HG03432 (cell line): ENCODE data around the gene GIMAP4.
"Not testable (repeated sequence)": the region's sequence is repeated elsewhere in the genome, so short reads cannot be mapped to it uniquely, and the experiment has no call there.

Experiments used
- ATAC-seq: cut with Tn5 transposase; IDR thresholded peaks from one replicate; pipeline ENCODE4 v1.9.1; 2021; ENCODE audit warnings: mild to moderate bottlenecking, moderate library complexity; ENCODE audit not compliant: unreplicated experiment

The GIMAP4 gene

GRCh38 chr7:150567169-150567568 is at the start of gene GIMAP4:
Gene GIMAP4, plus strand, starts transcription at chr7:150567390. Its CDS starts 2,512 bp downstream, at chr7:150569902.
- no peak for ATAC-seq

- ATAC-seq = no peak
Observed at GRCh38 chr7:150519310-150519709, 47.9 kb upstream of the GIMAP4 start.

- no peak for ATAC-seq
Observed at GRCh38 chr7:150520145-150520544, 47.0 kb upstream of the GIMAP4 start.

GRCh38 chr7:150522931-150523330 is 44.3 kb upstream of the GIMAP4 start:
- ATAC-seq = not testable (repeated sequence)

- ATAC-seq = no peak
Observed at GRCh38 chr7:150524018-150524417, 43.2 kb upstream of the GIMAP4 start.

- ATAC-seq = no peak
Observed at GRCh38 chr7:150531704-150532103, 35.5 kb upstream of the GIMAP4 start.

- ATAC-seq = no peak
Observed at GRCh38 chr7:150538259-150538658, 28.9 kb upstream of the GIMAP4 start.

GRCh38 chr7:150553163-150553562 is 14.0 kb upstream of the GIMAP4 start:
- no peak for ATAC-seq

- no peak for ATAC-seq
Observed at GRCh38 chr7:150556521-150557138, 10.6 kb upstream of the GIMAP4 start.

GRCh38 chr7:150560486-150560885 is 6.7 kb upstream of the GIMAP4 start:
- ATAC-seq = no peak

GRCh38 chr7:150562919-150563318 is 4.3 kb upstream of the GIMAP4 start:
- ATAC-seq = no peak

- no peak for ATAC-seq
Observed at GRCh38 chr7:150564006-150564405, 3.2 kb upstream of the GIMAP4 start.

GRCh38 chr7:150564566-150564965 is 2.6 kb upstream of the GIMAP4 start:
- no peak for ATAC-seq

- ATAC-seq = no peak
Observed at GRCh38 chr7:150565239-150565638, 2.0 kb upstream of the GIMAP4 start.

- no peak for ATAC-seq
Observed at GRCh38 chr7:150566123-150566522, 1.1 kb upstream of the GIMAP4 start.

- no peak for ATAC-seq
Observed at GRCh38 chr7:150566572-150566971, 618 bp upstream of the GIMAP4 start.

- no peak for ATAC-seq
Observed at GRCh38 chr7:150567871-150568301, 696 bp downstream of the GIMAP4 start.

- ATAC-seq = no peak
Observed at GRCh38 chr7:150568714-150569113, 1.5 kb downstream of the GIMAP4 start.

GRCh38 chr7:150569245-150569955 is 2.2 kb downstream of the GIMAP4 start:
- ATAC-seq = no peak

GRCh38 chr7:150570556-150571465 is 3.6 kb downstream of the GIMAP4 start:
- ATAC-seq = no peak

GRCh38 chr7:150572496-150572895 is 5.3 kb downstream of the GIMAP4 start:
- ATAC-seq = no peak
